Thyroid gland (tissue), 4 donors: Measurements from ENCODE around the gene PCNX1. TPM values are rescaled to one million over a fixed set of nuclear protein-coding genes. Genes with fewer than 3 reads are reported as not detected.

Experiments
- DNase-seq, 2 donors: peaks; one replicate each; pipeline ENCODE4 v3.0.0-alpha.2; 2019
- H3K27ac ChIP-seq, 3 donors: fragments of 200-600 bp; sonication (generic); 1 replicate in 2 of 3; 2 replicates in 1 of 3; pipeline ENCODE4 v1.5.1; 2016 to 2019; ENCODE audit warnings: mild to moderate bottlenecking in 1 of 3, moderate library complexity in 1 of 3
- H3K27me3 ChIP-seq: fragments of 200-600 bp; sonication (generic); one replicate; pipeline ENCODE4 v1.5.1; 2019
- H3K36me3 ChIP-seq, 2 donors: fragments of 200-600 bp; sonication (generic); one replicate each; pipeline ENCODE4 v1.5.1; 2016 to 2019
- H3K4me1 ChIP-seq, 2 donors: fragments of 200-600 bp; sonication (generic); one replicate each; pipeline ENCODE4 v1.5.1; 2017 to 2019
- H3K4me3 ChIP-seq, 3 donors: fragments of 200-600 bp; sonication (generic); replicated peaks in 1 of 3; 1 replicate in 2 of 3; 2 replicates in 1 of 3; pipeline ENCODE4 v1.5.1; 2016; ENCODE audit warnings: mild to moderate bottlenecking in 1 of 3
- H3K9me3 ChIP-seq: fragments of 200-600 bp; sonication (generic); one replicate; pipeline ENCODE4 v1.5.1; 2017
- CTCF ChIP-seq, 6 experiments: fragments of 200-600 bp in 3 of 6; fragments of 450-650 bp in 3 of 6; sonication (generic) in 3 of 6; IDR thresholded peaks; one replicate each; pipeline ENCODE4 v1.5.1; 2016 to 2019; ENCODE audit warnings: antibody characterized with exemption in 6 of 6, mild to moderate bottlenecking in 2 of 6, inconsistent platforms in 1 of 6, moderate library complexity in 1 of 6
- POLR2A ChIP-seq, 2 donors: fragments of 450-650 bp; IDR thresholded peaks; one replicate each; pipeline ENCODE4 v1.6.1; 2017; ENCODE audit warnings: antibody characterized with exemption in 2 of 2, mild to moderate bottlenecking in 2 of 2, moderate library complexity in 1 of 2
- WGBS, 2 donors: methylation state at CpG; one replicate each; pipeline ENCODE4 v1.1.5; 2017; 5-methylcytosine and 5-hydroxymethylcytosine counted together
- intact Hi-C: fragments of 100-400 bp; cut with DNase I; formaldehyde crosslinking; loops from one replicate; pipeline ENCODE4 v1.15.1; 2023
- total RNA-seq, 4 donors: library from RNA; depleted of rRNA; stranded (reverse); fragments of >200 nt; gene quantifications; one replicate each; pipeline ENCODE4 v1.2.3, GENCODE V29; 2016

The PCNX1 gene
- total RNA-seq, 4 donors from 2014 or later, result 43.8 to 78.5 (median 69.7) TPM

GRCh38 chr14:71036433-71036832 lies 129.2 kb downstream of the PCNX1 start:
- 97 to 99% methylated on average over 4 of the region's 4 CpGs for WGBS, 2 donors
- TF ChIP-seq CTCF (IDR thresholded peaks at IDR 0.05) (no peak), POLR2A (IDR thresholded peaks at IDR 0.05) (no peak)
- H3K4me1 ChIP-seq, result no peaks in the 10 kb centered on the region
- no peaks in the 10 kb centered on the region for H3K27me3 ChIP-seq
- H3K27ac ChIP-seq, result no peak overlapping the region
- no peak overlapping the region for H3K4me3 ChIP-seq
- peaks cover 9 to 12% of the 10 kb centered on the region in 2 donors for H3K36me3 ChIP-seq
- H3K9me3 ChIP-seq, result no peaks in the 10 kb centered on the region
- intact Hi-C loops, result no loop called here
- no peak for DNase-seq

- TF ChIP-seq CTCF (IDR thresholded peaks at IDR 0.05) (no peak), POLR2A (IDR thresholded peaks at IDR 0.05) (no peak)
- intact Hi-C loops, result no loop called here
- Histone ChIP-seq H3K4me1 (no peaks in the 10 kb centered on the region), H3K9me3 (no peaks in the 10 kb centered on the region), H3K27me3 (no peaks in the 10 kb centered on the region), H3K36me3 (peaks cover 17 to 29% of the 10 kb centered on the region in 2 donors), H3K4me3 (no peak overlapping the region), H3K27ac (no peak overlapping the region)
- DNase-seq, result no peak
These were observed 141.1 kb downstream of the PCNX1 start for GRCh38 chr14:71048393-71048792.

GRCh38 chr14:71049435-71050133 lies 142.3 kb downstream of the PCNX1 start:
- DNase-seq, result no peak
- no peak for TF ChIP-seq CTCF (IDR thresholded peaks at IDR 0.05)
- TF ChIP-seq POLR2A (IDR thresholded peaks at IDR 0.05), result no peak
- no peaks in the 10 kb centered on the region for H3K9me3 ChIP-seq
- no peak overlapping the region for H3K4me3 ChIP-seq
- no peaks in the 10 kb centered on the region for H3K4me1 ChIP-seq
- intact Hi-C loops, result no loop called here
- H3K27ac ChIP-seq, result no peak overlapping the region
- peaks cover 21 to 29% of the 10 kb centered on the region in 2 donors for H3K36me3 ChIP-seq
- 89 to 90% methylated on average over 3 of the region's 3 CpGs for WGBS, 2 donors
- H3K27me3 ChIP-seq, result no peaks in the 10 kb centered on the region

GRCh38 chr14:71050227-71050823 lies 143.1 kb downstream of the PCNX1 start:
- Histone ChIP-seq H3K27me3 (no peaks in the 10 kb centered on the region), H3K4me1 (no peaks in the 10 kb centered on the region), H3K27ac (no peak overlapping the region), H3K36me3 (peaks cover 21 to 24% of the 10 kb centered on the region in 2 donors), H3K4me3 (no peak overlapping the region), H3K9me3 (no peaks in the 10 kb centered on the region)
- intact Hi-C loops, result no loop called here
- no peak for DNase-seq
- 97% methylated on average over 2 of the region's 2 CpGs for WGBS, 2 donors
- TF ChIP-seq CTCF (IDR thresholded peaks at IDR 0.05) (peak in 3 of 6 experiments; percentile 14 to 42 (median 23)), POLR2A (IDR thresholded peaks at IDR 0.05) (no peak)

DNA sequence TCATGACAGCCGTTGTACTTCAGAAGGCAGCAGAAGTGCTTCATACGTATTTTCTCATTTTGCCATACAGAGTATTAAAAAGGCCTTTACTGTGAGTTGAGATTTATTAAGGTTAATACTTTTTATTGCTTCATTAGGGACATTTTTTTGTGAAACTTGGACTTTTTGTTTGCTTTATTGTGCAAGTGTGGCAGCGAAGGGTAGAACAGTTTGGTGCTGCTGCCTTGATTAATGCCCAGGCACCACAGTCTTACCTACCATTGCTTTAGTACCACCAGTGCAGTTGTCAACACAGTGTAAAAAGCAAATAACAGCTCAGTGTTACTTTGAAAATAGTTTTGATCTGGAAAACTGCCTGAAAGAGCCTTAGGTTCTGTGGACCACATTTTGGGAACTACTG lies 147.4 kb downstream of the PCNX1 start:
- Histone ChIP-seq H3K4me3 (no peak overlapping the region), H3K27me3 (no peaks in the 10 kb centered on the region), H3K27ac (no peak overlapping the region), H3K9me3 (no peaks in the 10 kb centered on the region), H3K36me3 (peaks cover 5 to 18% of the 10 kb centered on the region in 2 donors), H3K4me1 (no peaks in the 10 kb centered on the region)
- intact Hi-C loops, result no loop called here
- TF ChIP-seq POLR2A (IDR thresholded peaks at IDR 0.05), result no peak
- TF ChIP-seq CTCF (IDR thresholded peaks at IDR 0.05), result no peak
- WGBS, 2 donors, result 98 to 100% methylated on average over 3 of the region's 3 CpGs
- no peak for DNase-seq
